OCI-LY7 (cell line): ENCODE data around the gene CDYL. TPM values are rescaled to one million over a fixed set of nuclear protein-coding genes. Genes with fewer than 3 reads are reported as not detected.

ENCODE experiments used
- BruUV-seq: library from RNA; stranded (reverse); fragments of 400-500 nt; replicated peaks from 2 replicates; lab custom pipeline; 2021; lab: Mats Ljungman, UMichigan
- CTCF ChIA-PET: fragments of 300-600 bp; sonication (Branson Sonifier 250); formaldehyde crosslinking; loops from one replicate; lab custom pipeline; 2022; ENCODE audit warnings: antibody characterized with exemption; ENCODE audit not compliant: unreplicated experiment; lab: Charles Lee
- POLR2A ChIA-PET: fragments of 300-600 bp; sonication (Branson Sonifier 250); formaldehyde crosslinking; loops from one replicate; lab custom pipeline; 2022; ENCODE audit warnings: antibody characterized with exemption; lab: Charles Lee
- DNase-seq: peaks from one replicate; pipeline ENCODE4 v3.0.0-alpha.2; 2015; ENCODE audit warnings: low spot score
- H2AFZ ChIP-seq: fragments of 200-600 bp; sonication (generic), shearing (Covaris generic); 2 replicates; pipeline ENCODE4 v1.6.1; 2014; ENCODE audit warnings: mild to moderate bottlenecking, antibody characterized with exemption, low read length, moderate library complexity
- H3K27ac ChIP-seq: fragments of 200-600 bp; sonication (generic); 2 replicates; pipeline ENCODE4 v1.5.1; 2014; ENCODE audit warnings: mixed run types, low read depth, mild to moderate bottlenecking, moderate library complexity, low read length, inconsistent platforms; ENCODE audit not compliant: poor library complexity, severe bottlenecking
- H3K36me3 ChIP-seq: fragments of 200-600 bp; sonication (generic); 2 replicates; pipeline ENCODE4 v1.6.1; 2014; ENCODE audit warnings: mild to moderate bottlenecking, antibody characterized with exemption, low read length, moderate library complexity, mixed read lengths; ENCODE audit not compliant: insufficient read depth
- H3K4me1 ChIP-seq: fragments of 200-600 bp; sonication (generic); 2 replicates; pipeline ENCODE4 v1.5.1; 2014; ENCODE audit warnings: mild to moderate bottlenecking, low read length; ENCODE audit not compliant: insufficient read depth, poor library complexity, severe bottlenecking
- H3K4me2 ChIP-seq: fragments of 200-600 bp; sonication (generic); 2 replicates; pipeline ENCODE4 v1.6.1; 2014; ENCODE audit warnings: mild to moderate bottlenecking, low read length
- H3K4me3 ChIP-seq: fragments of 200-600 bp; sonication (generic); 2 replicates; pipeline ENCODE4 v1.5.1; 2014; ENCODE audit warnings: mild to moderate bottlenecking, low read depth, low read length; ENCODE audit not compliant: poor library complexity, severe bottlenecking
- H3K79me2 ChIP-seq: fragments of 200-600 bp; sonication (generic); 2 replicates; pipeline ENCODE4 v1.6.1; 2016; ENCODE audit warnings: low read depth, mild to moderate bottlenecking, low read length, moderate library complexity, mixed read lengths; ENCODE audit not compliant: insufficient read depth
- H3K9me2 ChIP-seq: fragments of 200-600 bp; sonication (generic); 2 replicates; pipeline ENCODE4 v1.6.1; 2016; ENCODE audit warnings: mild to moderate bottlenecking, low read length, mixed read lengths; ENCODE audit not compliant: insufficient read depth
- H3K9me3 ChIP-seq: fragments of 200-600 bp; sonication (generic); 2 replicates; pipeline ENCODE4 v1.6.1; 2014; ENCODE audit warnings: mild to moderate bottlenecking, mixed run types, low read length, mixed read lengths
- H4K20me1 ChIP-seq: fragments of 200-600 bp; sonication (generic); 2 replicates; pipeline ENCODE4 v1.6.1; 2014; ENCODE audit warnings: mild to moderate bottlenecking, antibody characterized with exemption, low read length, moderate library complexity, mixed read lengths; ENCODE audit not compliant: insufficient read depth
- EZH2phosphoT487 ChIP-seq: fragments of 200-600 bp; sonication (generic); IDR thresholded peaks from 2 replicates; pipeline ENCODE4 v1.6.1; 2018; ENCODE audit warnings: low read depth, borderline replicate concordance, mild to moderate bottlenecking, mixed run types, antibody characterized with exemption, low read length, moderate library complexity, mixed read lengths
- intact Hi-C: fragments of 100-400 bp; cut with micrococcal nuclease; formaldehyde crosslinking; loops from one replicate; pipeline ENCODE4 v1.10.0; 2022; ENCODE audit not compliant: unreplicated experiment
- total RNA-seq, 2 experiments: library from RNA; depleted of rRNA in 1 of 2; stranded (reverse); fragments of >200 nt in 1 of 2; shearing (Covaris generic) in 1 of 2; gene quantifications; 2 replicates each; pipeline ENCODE4 v1.2.3, GENCODE V29; 2014 to 2022
- TF ChIP-seq, protein P1 (sequence below): fragments of 200-600 bp; sonication (generic); conservative IDR thresholded peaks from 2 replicates; pipeline ENCODE4 v1.5.1; 2014; ENCODE audit warnings: mild to moderate bottlenecking, antibody characterized with exemption, low read length, moderate library complexity, mixed read lengths

The CDYL gene
- total RNA-seq, 2 experiments from 2014 or later: 33.6 to 76.4 TPM

DNA sequence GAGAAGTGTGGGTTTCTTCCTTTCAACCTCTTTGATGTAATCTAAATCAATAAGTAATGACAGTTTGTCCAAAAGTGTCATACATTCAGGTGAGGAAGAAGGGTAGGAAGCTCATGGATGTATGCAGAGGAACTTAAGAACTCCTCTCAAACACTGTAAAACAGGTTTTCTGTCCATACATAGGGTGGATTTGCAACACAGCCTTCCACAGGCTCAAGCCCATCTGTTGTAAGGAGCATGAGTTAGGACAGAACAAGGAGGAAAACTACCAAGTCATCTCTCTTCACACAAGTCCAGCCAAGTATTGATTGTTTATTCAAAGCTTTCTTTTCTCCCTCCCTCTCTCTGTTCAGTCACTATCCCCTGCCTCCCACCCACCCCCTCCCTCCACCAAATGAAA is 49.0 kb upstream of the CDYL start:
- TF ChIP-seq, protein P1, sequence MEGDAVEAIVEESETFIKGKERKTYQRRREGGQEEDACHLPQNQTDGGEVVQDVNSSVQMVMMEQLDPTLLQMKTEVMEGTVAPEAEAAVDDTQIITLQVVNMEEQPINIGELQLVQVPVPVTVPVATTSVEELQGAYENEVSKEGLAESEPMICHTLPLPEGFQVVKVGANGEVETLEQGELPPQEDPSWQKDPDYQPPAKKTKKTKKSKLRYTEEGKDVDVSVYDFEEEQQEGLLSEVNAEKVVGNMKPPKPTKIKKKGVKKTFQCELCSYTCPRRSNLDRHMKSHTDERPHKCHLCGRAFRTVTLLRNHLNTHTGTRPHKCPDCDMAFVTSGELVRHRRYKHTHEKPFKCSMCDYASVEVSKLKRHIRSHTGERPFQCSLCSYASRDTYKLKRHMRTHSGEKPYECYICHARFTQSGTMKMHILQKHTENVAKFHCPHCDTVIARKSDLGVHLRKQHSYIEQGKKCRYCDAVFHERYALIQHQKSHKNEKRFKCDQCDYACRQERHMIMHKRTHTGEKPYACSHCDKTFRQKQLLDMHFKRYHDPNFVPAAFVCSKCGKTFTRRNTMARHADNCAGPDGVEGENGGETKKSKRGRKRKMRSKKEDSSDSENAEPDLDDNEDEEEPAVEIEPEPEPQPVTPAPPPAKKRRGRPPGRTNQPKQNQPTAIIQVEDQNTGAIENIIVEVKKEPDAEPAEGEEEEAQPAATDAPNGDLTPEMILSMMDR: no peak
- no peak for TF ChIP-seq EZH2phosphoT487
- ChIA-PET CTCF (no interaction called here), POLR2A (no interaction called here)
- no peaks in the 10 kb centered on the region for H4K20me1 ChIP-seq
- no peak for DNase-seq
- intact Hi-C loops: no loop called here
- H2AFZ ChIP-seq: no peak overlapping the region
- H3K9me3 ChIP-seq: no peaks in the 10 kb centered on the region
- no TSS peak for BruUV-seq
- H3K36me3 ChIP-seq: no peaks in the 10 kb centered on the region
- no peaks in the 10 kb centered on the region for H3K4me1 ChIP-seq
- no peak overlapping the region for H3K4me3 ChIP-seq
- no peaks in the 10 kb centered on the region for H3K9me2 ChIP-seq
- no peak overlapping the region for H3K27ac ChIP-seq
- H3K4me2 ChIP-seq: no peak overlapping the region
- H3K79me2 ChIP-seq: no peaks in the 10 kb centered on the region

DNA sequence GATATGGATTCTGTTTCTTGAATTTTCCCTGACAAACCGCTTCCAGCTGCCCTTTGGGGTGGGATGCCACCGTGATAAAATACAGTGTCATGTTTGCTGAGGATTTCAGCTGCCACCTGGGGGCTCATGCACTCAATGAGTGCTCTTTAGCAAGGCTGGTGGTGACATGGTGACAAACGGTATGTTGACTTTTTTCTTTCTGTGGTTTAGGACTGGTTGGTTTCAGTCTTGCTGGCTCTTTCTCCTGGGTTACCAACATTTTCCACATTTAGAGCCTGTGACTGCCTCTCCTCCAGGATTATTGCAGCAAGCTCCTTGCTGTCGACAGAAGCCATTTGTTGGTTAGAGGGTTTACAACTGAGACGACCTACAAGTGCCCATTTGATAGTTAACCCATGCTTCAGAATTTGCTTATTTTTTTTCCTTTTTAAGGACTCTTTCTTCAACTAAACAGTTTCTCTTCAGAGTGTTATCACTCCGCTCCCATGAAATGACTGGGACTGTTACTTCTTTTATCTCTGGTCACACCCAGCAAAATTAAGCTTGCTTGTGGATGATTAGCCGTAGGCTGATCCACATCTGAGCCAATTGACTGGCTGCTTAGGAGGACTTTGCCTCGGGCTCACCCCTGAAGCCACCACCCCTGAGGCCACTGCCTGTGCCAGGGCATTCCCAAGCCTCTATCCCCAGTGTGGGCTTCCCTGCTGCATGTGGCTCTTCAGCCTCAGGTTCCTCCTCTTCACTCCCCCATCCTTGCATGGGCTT is 48.4 kb upstream of the CDYL start:
- Histone ChIP-seq H3K36me3 (no peaks in the 10 kb centered on the region), H3K9me3 (no peaks in the 10 kb centered on the region), H2AFZ (no peak overlapping the region), H4K20me1 (no peaks in the 10 kb centered on the region), H3K4me3 (no peak overlapping the region), H3K9me2 (no peaks in the 10 kb centered on the region), H3K27ac (no peak overlapping the region), H3K4me1 (no peaks in the 10 kb centered on the region), H3K79me2 (no peaks in the 10 kb centered on the region), H3K4me2 (no peak overlapping the region; the same call in 1 of the 2 replicates)
- DNase-seq: peak; percentile 33
- ChIA-PET POLR2A (no interaction called here), CTCF (no interaction called here)
- TF ChIP-seq EZH2phosphoT487: no peak
- TF ChIP-seq, protein P1: peak; percentile 39; the same call in 1 of the 2 replicates
- intact Hi-C loops: no loop called here
- no TSS peak for BruUV-seq

DNA sequence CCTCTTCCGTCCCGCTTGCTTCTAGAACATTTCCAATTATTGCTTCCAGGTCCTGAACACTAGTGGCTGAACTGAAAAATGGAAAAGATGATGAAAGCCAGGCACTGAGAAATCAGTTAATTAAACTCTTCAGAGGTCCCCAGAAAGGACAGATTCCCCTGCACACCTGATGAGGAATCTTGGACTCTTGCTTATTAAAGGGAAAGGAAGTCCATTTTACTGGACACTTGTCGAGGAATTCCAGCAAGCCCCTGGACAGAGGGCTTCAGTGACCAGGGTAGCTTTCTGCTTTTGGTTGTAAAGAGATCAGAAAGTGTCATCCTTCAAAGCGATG is 47.8 kb upstream of the CDYL start:
- H3K9me3 ChIP-seq: no peaks in the 10 kb centered on the region
- H3K27ac ChIP-seq: no peak overlapping the region
- H3K79me2 ChIP-seq: no peaks in the 10 kb centered on the region
- H3K4me2 ChIP-seq: no peak overlapping the region
- H2AFZ ChIP-seq: no peak overlapping the region
- intact Hi-C loops: no loop called here
- TF ChIP-seq EZH2phosphoT487: no peak
- TF ChIP-seq, protein P1: no peak
- POLR2A ChIA-PET: no interaction called here
- BruUV-seq: no TSS peak
- H3K36me3 ChIP-seq: no peaks in the 10 kb centered on the region
- no peaks in the 10 kb centered on the region for H3K4me1 ChIP-seq
- H3K9me2 ChIP-seq: no peaks in the 10 kb centered on the region
- CTCF ChIA-PET: no interaction called here
- no peak overlapping the region for H3K4me3 ChIP-seq
- no peak for DNase-seq
- no peaks in the 10 kb centered on the region for H4K20me1 ChIP-seq
